SK-N-SH treated with all-trans-retinoic acid at 6 μM for 48 hours (cell line): ENCODE measurements around the gene SLC6A7.

ENCODE experiments used
- ATAC-seq: fragments of 200-7000 bp; cut with Tn5 transposase; 3 replicates; pipeline ENCODE4 v1.9.1; 2020; ENCODE audit warnings: mild to moderate bottlenecking, moderate library complexity
- ARNTL ChIP-seq: fragments of 450-650 bp; formaldehyde crosslinking; IDR thresholded peaks from 2 replicates; pipeline ENCODE4 v1.5.0; 2020; ENCODE audit warnings: low read depth, mild to moderate bottlenecking, moderate library complexity, borderline replicate concordance
- BACH2 ChIP-seq: fragments of 250-450 bp; sonication (Bioruptor Pico); IDR thresholded peaks from 2 replicates; pipeline ENCODE4 v1.9.0; 2021; ENCODE audit warnings: mild to moderate bottlenecking, borderline replicate concordance
- CREB5 ChIP-seq: fragments of 250-450 bp; sonication (Bioruptor Pico); IDR thresholded peaks from 2 replicates; pipeline ENCODE4 v1.5.1; 2020; ENCODE audit warnings: low read depth, mild to moderate bottlenecking, moderate library complexity
- CSDC2 ChIP-seq: fragments of 250-450 bp; sonication (Bioruptor Pico); IDR thresholded peaks from 2 replicates; pipeline ENCODE4 v1.5.0; 2020; ENCODE audit warnings: mild to moderate bottlenecking, moderate library complexity
- ESRRG ChIP-seq: fragments of 250-450 bp; sonication (Bioruptor Pico); IDR thresholded peaks from 2 replicates; pipeline ENCODE4 v1.6.1; 2021; ENCODE audit warnings: mild to moderate bottlenecking
- GLIS3 ChIP-seq: fragments of 250-450 bp; sonication (Bioruptor Pico); IDR thresholded peaks from 2 replicates; pipeline ENCODE4 v1.5.0; 2020; ENCODE audit warnings: mild to moderate bottlenecking, moderate library complexity
- ISL1 ChIP-seq: fragments of 250-450 bp; sonication (Bioruptor Pico); IDR thresholded peaks from 2 replicates; pipeline ENCODE4 v2.1.2; 2022; ENCODE audit warnings: mild to moderate bottlenecking, moderate library complexity
- OSR1 ChIP-seq: fragments of 250-450 bp; sonication (Bioruptor Pico); IDR thresholded peaks from 2 replicates; pipeline ENCODE4 v1.8.0; 2022; ENCODE audit warnings: moderate library complexity, mild to moderate bottlenecking, inconsistent platforms
- PATZ1 ChIP-seq: fragments of 250-450 bp; sonication (Bioruptor Pico); IDR thresholded peaks from 2 replicates; pipeline ENCODE4 v1.8.0; 2020; ENCODE audit warnings: mild to moderate bottlenecking, moderate library complexity, borderline replicate concordance
- PPARA ChIP-seq: fragments of 250-450 bp; sonication (Bioruptor Pico); IDR thresholded peaks from 2 replicates; pipeline ENCODE4 v1.5.0; 2020; ENCODE audit warnings: mild to moderate bottlenecking, borderline replicate concordance
- RARB ChIP-seq: fragments of 250-450 bp; sonication (Bioruptor Pico); IDR thresholded peaks from 2 replicates; pipeline ENCODE4 v1.8.0; 2021; ENCODE audit warnings: mild to moderate bottlenecking, moderate library complexity
- SNAI2 ChIP-seq: fragments of 250-450 bp; sonication (Bioruptor Pico); IDR thresholded peaks from 2 replicates; pipeline ENCODE4 v1.5.0; 2020; ENCODE audit warnings: mild to moderate bottlenecking, moderate library complexity
- TCF4 ChIP-seq: fragments of 250-450 bp; sonication (Bioruptor Pico); IDR thresholded peaks from 2 replicates; pipeline ENCODE4 v1.8.0; 2021; ENCODE audit warnings: mild to moderate bottlenecking, moderate library complexity, borderline replicate concordance
- TOX ChIP-seq: fragments of 250-450 bp; sonication (Bioruptor Pico); IDR thresholded peaks from 2 replicates; pipeline ENCODE4 v1.8.0; 2021; ENCODE audit warnings: mild to moderate bottlenecking, moderate library complexity, borderline replicate concordance
- TSHZ2 ChIP-seq: fragments of 250-450 bp; sonication (Bioruptor Pico); IDR thresholded peaks from 2 replicates; pipeline ENCODE4 v1.5.0; 2020; ENCODE audit warnings: mild to moderate bottlenecking, moderate library complexity
- ZC3H10 ChIP-seq: fragments of 250-450 bp; sonication (Bioruptor Pico); IDR thresholded peaks from 2 replicates; pipeline ENCODE4 v1.5.1; 2021; ENCODE audit warnings: mild to moderate bottlenecking, moderate library complexity
- ZFP3 ChIP-seq: fragments of 250-450 bp; sonication (Bioruptor Pico); IDR thresholded peaks from 2 replicates; pipeline ENCODE4 v1.5.0; 2020; ENCODE audit warnings: mild to moderate bottlenecking, moderate library complexity
- ZFP30 ChIP-seq: fragments of 450-650 bp; formaldehyde crosslinking; IDR thresholded peaks from 2 replicates; pipeline ENCODE4 v1.5.0; 2022; ENCODE audit warnings: mild to moderate bottlenecking, moderate library complexity
- ZNF70 ChIP-seq: fragments of 450-650 bp; formaldehyde crosslinking; IDR thresholded peaks from 2 replicates; pipeline ENCODE4 v1.5.0; 2020; ENCODE audit warnings: mild to moderate bottlenecking, moderate library complexity
- ZNF8 ChIP-seq: fragments of 450-650 bp; formaldehyde crosslinking; IDR thresholded peaks from 2 replicates; pipeline ENCODE4 v1.5.0; 2020; ENCODE audit warnings: mild to moderate bottlenecking, moderate library complexity

SLC6A7 gene

GRCh38 chr5:150172145-150172544 is 17.7 kb upstream of the SLC6A7 start:
- TF ChIP-seq GLIS3: no peak
- no peak for TF ChIP-seq ZC3H10 (CRISPR knock-in tag)
- TF ChIP-seq TSHZ2 (CRISPR knock-in tag): no peak
- no peak for TF ChIP-seq PATZ1 (CRISPR knock-in tag)
- TF ChIP-seq ISL1 (CRISPR knock-in tag): no peak
- TF ChIP-seq TCF4 (CRISPR knock-in tag): no peak
- no peak for TF ChIP-seq ZFP3 (CRISPR knock-in tag)
- TF ChIP-seq ZNF70 (CRISPR knock-in tag): no peak
- TF ChIP-seq CREB5 (CRISPR knock-in tag): no peak
- TF ChIP-seq SNAI2 (CRISPR knock-in tag): no peak
- TF ChIP-seq BACH2 (CRISPR knock-in tag): no peak
- TF ChIP-seq ZFP30: no peak
- TF ChIP-seq PPARA: no peak
- no peak for TF ChIP-seq RARB (CRISPR knock-in tag)
- TF ChIP-seq TOX (CRISPR knock-in tag): no peak
- TF ChIP-seq OSR1: no peak
- no peak for TF ChIP-seq ESRRG (CRISPR knock-in tag)
- no peak for TF ChIP-seq ARNTL (CRISPR knock-in tag)
- TF ChIP-seq CSDC2 (CRISPR knock-in tag): no peak
- no peak for ATAC-seq

GRCh38 chr5:150172556-150172955 is 17.3 kb upstream of the SLC6A7 start:
- no peak for TF ChIP-seq PPARA
- no peak for TF ChIP-seq ZNF70 (CRISPR knock-in tag)
- no peak for TF ChIP-seq PATZ1 (CRISPR knock-in tag)
- no peak for TF ChIP-seq GLIS3
- TF ChIP-seq CSDC2 (CRISPR knock-in tag): no peak
- TF ChIP-seq ZFP3 (CRISPR knock-in tag): no peak
- no peak for TF ChIP-seq ISL1 (CRISPR knock-in tag)
- no peak for TF ChIP-seq BACH2 (CRISPR knock-in tag)
- TF ChIP-seq ZNF8 (CRISPR knock-in tag): no peak
- no peak for TF ChIP-seq ZC3H10 (CRISPR knock-in tag)
- no peak for TF ChIP-seq ZFP30
- ATAC-seq: no peak

GRCh38 chr5:150173161-150173560 is 16.7 kb upstream of the SLC6A7 start:
- ATAC-seq: no peak
- no peak for TF ChIP-seq ARNTL (CRISPR knock-in tag)
- TF ChIP-seq RARB (CRISPR knock-in tag): no peak
- no peak for TF ChIP-seq BACH2 (CRISPR knock-in tag)
- no peak for TF ChIP-seq ZC3H10 (CRISPR knock-in tag)
- TF ChIP-seq ISL1 (CRISPR knock-in tag): no peak
- no peak for TF ChIP-seq ZNF70 (CRISPR knock-in tag)
- no peak for TF ChIP-seq PPARA
- no peak for TF ChIP-seq TOX (CRISPR knock-in tag)
- no peak for TF ChIP-seq GLIS3
- no peak for TF ChIP-seq ESRRG (CRISPR knock-in tag)
- TF ChIP-seq TSHZ2 (CRISPR knock-in tag): no peak
- no peak for TF ChIP-seq ZFP3 (CRISPR knock-in tag)
- no peak for TF ChIP-seq SNAI2 (CRISPR knock-in tag)
- no peak for TF ChIP-seq PATZ1 (CRISPR knock-in tag)
- no peak for TF ChIP-seq CREB5 (CRISPR knock-in tag)
- no peak for TF ChIP-seq TCF4 (CRISPR knock-in tag)
- no peak for TF ChIP-seq ZFP30
- no peak for TF ChIP-seq OSR1
- no peak for TF ChIP-seq ZNF8 (CRISPR knock-in tag)
- TF ChIP-seq, all 23 proteins: peak for 0
